Neural cell (in vitro differentiated cells): Measurements from ENCODE around the gene PRH2. TPM values are rescaled to one million over a fixed set of nuclear protein-coding genes. Genes with fewer than 3 reads are reported as not detected.

ENCODE experiments used
- H2AFZ ChIP-seq: fragments of 200-600, 300-800 bp; sonication (generic), shearing (Covaris generic); 2 replicates; pipeline ENCODE4 v1.6.0; 2014; ENCODE audit warnings: low read depth, mild to moderate bottlenecking, antibody characterized with exemption, low read length, moderate library complexity
- H3F3A ChIP-seq: fragments of 200-600 bp; shearing (Covaris generic); 2 replicates; pipeline ENCODE4 v1.6.1; 2016; ENCODE audit warnings: mild to moderate bottlenecking, moderate library complexity, mixed read lengths, antibody characterized with exemption, low read length; ENCODE audit not compliant: insufficient read depth, poor library complexity, severe bottlenecking
- H3K27ac ChIP-seq: fragments of 200-600, 300-800 bp; sonication (generic), shearing (Covaris generic); 2 replicates; pipeline ENCODE4 v1.5.1; 2014; ENCODE audit warnings: mild to moderate bottlenecking, low read length, moderate library complexity
- H3K27me3 ChIP-seq: fragments of 300-800, 200-600 bp; sonication (generic), shearing (Covaris generic); 2 replicates; pipeline ENCODE4 v1.6.0; 2014; ENCODE audit warnings: mild to moderate bottlenecking, low read depth, low read length, moderate library complexity; ENCODE audit not compliant: insufficient read depth
- H3K36me3 ChIP-seq: fragments of 300-800, 200-600 bp; sonication (generic), shearing (Covaris generic); 2 replicates; pipeline ENCODE4 v1.5.1; 2014; ENCODE audit warnings: mild to moderate bottlenecking, antibody characterized with exemption, low read length, moderate library complexity; ENCODE audit not compliant: insufficient read depth
- H3K4me2 ChIP-seq: fragments of 300-800, 200-600 bp; sonication (generic), shearing (Covaris generic); 2 replicates; pipeline ENCODE4 v1.6.0; 2014; ENCODE audit warnings: mild to moderate bottlenecking, low read length
- H3K4me3 ChIP-seq: fragments of 300-800, 200-600 bp; sonication (generic), shearing (Covaris generic); 2 replicates; pipeline ENCODE4 v1.5.1; 2014; ENCODE audit warnings: mild to moderate bottlenecking, low read length, moderate library complexity
- H3K79me2 ChIP-seq: fragments of 200-600 bp; shearing (Covaris generic); replicated peaks from 2 replicates; pipeline ENCODE4 v1.6.0; 2014; ENCODE audit warnings: mild to moderate bottlenecking, low read length, moderate library complexity; ENCODE audit not compliant: insufficient read depth
- H3K9ac ChIP-seq: fragments of 300-800, 200-600 bp; sonication (generic), shearing (Covaris generic); 2 replicates; pipeline ENCODE4 v1.6.1; 2016; ENCODE audit warnings: mild to moderate bottlenecking, low read length, mixed read lengths
- H3K9me2 ChIP-seq: fragments of 200-600 bp; shearing (Covaris generic); 2 replicates; pipeline ENCODE4 v1.6.1; 2016; ENCODE audit warnings: mild to moderate bottlenecking, low read length, mixed read lengths; ENCODE audit not compliant: insufficient read depth
- H3K9me3 ChIP-seq: fragments of 200-600, 300-800 bp; sonication (generic), shearing (Covaris generic); 2 replicates; pipeline ENCODE4 v1.6.1; 2016; ENCODE audit warnings: mild to moderate bottlenecking, mixed run types, low read length, moderate library complexity, mixed read lengths
- H4K20me1 ChIP-seq: fragments of 200-600 bp; shearing (Covaris generic); 2 replicates; pipeline ENCODE4 v1.6.1; 2016; ENCODE audit warnings: mild to moderate bottlenecking, mixed run types; ENCODE audit not compliant: insufficient read depth
- EP300 ChIP-seq: fragments of 450-650 bp; conservative IDR thresholded peaks from 2 replicates; pipeline ENCODE4 v1.6.1; 2014; ENCODE audit warnings: antibody characterized with exemption, mild to moderate bottlenecking, moderate library complexity; ENCODE audit not compliant: poor library complexity, severe bottlenecking
- EZH2 ChIP-seq: fragments of 200-600, 300-800 bp; shearing (Covaris generic), sonication (generic); IDR thresholded peaks from 2 replicates; pipeline ENCODE4 v1.6.1; 2014; ENCODE audit warnings: antibody characterized with exemption, low read length, borderline replicate concordance, mild to moderate bottlenecking; ENCODE audit not compliant: insufficient read depth, poor library complexity, severe bottlenecking
- MXI1 ChIP-seq: fragments of 450-650 bp; conservative IDR thresholded peaks from 2 replicates; pipeline ENCODE4 v1.6.1; 2014; ENCODE audit warnings: antibody characterized with exemption, mild to moderate bottlenecking; ENCODE audit not compliant: poor library complexity, severe bottlenecking
- POLR2AphosphoS5 ChIP-seq: IDR thresholded peaks from 2 replicates; pipeline ENCODE4 v1.6.1; 2012
- RAD21 ChIP-seq: fragments of 450-650 bp; conservative IDR thresholded peaks from 2 replicates; pipeline ENCODE4 v1.6.1; 2014; ENCODE audit warnings: antibody characterized with exemption, mild to moderate bottlenecking, moderate library complexity
- SMC3 ChIP-seq: fragments of 450-650 bp; conservative IDR thresholded peaks from 2 replicates; pipeline ENCODE4 v1.6.1; 2014; ENCODE audit warnings: antibody characterized with exemption, mild to moderate bottlenecking, moderate library complexity; ENCODE audit not compliant: poor library complexity
- TAF1 ChIP-seq: IDR thresholded peaks from 2 replicates; pipeline ENCODE4 v1.6.1; 2012; ENCODE audit warnings: low read depth
- polyA plus RNA-seq: library from polyadenylated mRNA; depleted of rRNA; stranded (reverse); fragments of >200 nt; gene quantifications from 2 replicates; pipeline ENCODE4 v1.2.3, GENCODE V29; 2014
- TF ChIP-seq, protein P1 (sequence below): IDR thresholded peaks from 2 replicates; pipeline ENCODE4 v1.6.1; 2012; ENCODE audit warnings: borderline replicate concordance
- TF ChIP-seq, protein P2 (sequence below): fragments of 450-650 bp; IDR thresholded peaks from 2 replicates; pipeline ENCODE4 v1.5.1; 2014; ENCODE audit warnings: antibody characterized with exemption, mild to moderate bottlenecking, moderate library complexity; ENCODE audit not compliant: poor library complexity, severe bottlenecking

Gene PRH2
- polyA plus RNA-seq, 1 donor from 2014 or later = not detected

DNA sequence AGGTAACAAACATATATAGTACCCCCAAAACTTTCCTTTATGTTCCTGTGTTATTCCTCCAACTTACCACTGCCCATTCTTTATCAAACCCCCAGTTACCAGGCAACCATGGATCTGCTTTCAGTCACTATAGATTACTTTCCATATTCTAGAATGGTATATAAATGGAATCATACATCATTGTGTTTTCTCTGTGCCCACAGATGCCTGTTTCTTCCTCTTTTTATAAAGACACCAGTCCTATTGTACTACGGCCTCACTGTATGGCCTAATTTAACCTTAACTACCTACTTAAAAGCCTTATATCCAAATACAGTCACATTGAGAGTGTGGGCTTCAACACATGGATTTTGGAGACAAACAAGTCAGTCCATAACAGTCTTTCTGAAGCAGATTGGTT is 7.5 kb downstream of the PRH2 start:
- Histone ChIP-seq H4K20me1 (no peaks in the 10 kb centered on the region), H3K9ac (no peak overlapping the region), H3K4me3 (no peak overlapping the region), H3F3A (no peaks in the 10 kb centered on the region), H3K27me3 (no peaks in the 10 kb centered on the region), H3K27ac (no peak overlapping the region), H3K9me3 (no peaks in the 10 kb centered on the region), H3K9me2 (no peaks in the 10 kb centered on the region), H3K79me2 (no peaks in the 10 kb centered on the region), H3K36me3 (no peaks in the 10 kb centered on the region), H2AFZ (no peak overlapping the region), H3K4me2 (no peak overlapping the region)
- no peak for TF ChIP-seq RAD21
- TF ChIP-seq EP300 = no peak
- no peak for TF ChIP-seq MXI1
- no peak for TF ChIP-seq SMC3
- TF ChIP-seq, protein P1, sequence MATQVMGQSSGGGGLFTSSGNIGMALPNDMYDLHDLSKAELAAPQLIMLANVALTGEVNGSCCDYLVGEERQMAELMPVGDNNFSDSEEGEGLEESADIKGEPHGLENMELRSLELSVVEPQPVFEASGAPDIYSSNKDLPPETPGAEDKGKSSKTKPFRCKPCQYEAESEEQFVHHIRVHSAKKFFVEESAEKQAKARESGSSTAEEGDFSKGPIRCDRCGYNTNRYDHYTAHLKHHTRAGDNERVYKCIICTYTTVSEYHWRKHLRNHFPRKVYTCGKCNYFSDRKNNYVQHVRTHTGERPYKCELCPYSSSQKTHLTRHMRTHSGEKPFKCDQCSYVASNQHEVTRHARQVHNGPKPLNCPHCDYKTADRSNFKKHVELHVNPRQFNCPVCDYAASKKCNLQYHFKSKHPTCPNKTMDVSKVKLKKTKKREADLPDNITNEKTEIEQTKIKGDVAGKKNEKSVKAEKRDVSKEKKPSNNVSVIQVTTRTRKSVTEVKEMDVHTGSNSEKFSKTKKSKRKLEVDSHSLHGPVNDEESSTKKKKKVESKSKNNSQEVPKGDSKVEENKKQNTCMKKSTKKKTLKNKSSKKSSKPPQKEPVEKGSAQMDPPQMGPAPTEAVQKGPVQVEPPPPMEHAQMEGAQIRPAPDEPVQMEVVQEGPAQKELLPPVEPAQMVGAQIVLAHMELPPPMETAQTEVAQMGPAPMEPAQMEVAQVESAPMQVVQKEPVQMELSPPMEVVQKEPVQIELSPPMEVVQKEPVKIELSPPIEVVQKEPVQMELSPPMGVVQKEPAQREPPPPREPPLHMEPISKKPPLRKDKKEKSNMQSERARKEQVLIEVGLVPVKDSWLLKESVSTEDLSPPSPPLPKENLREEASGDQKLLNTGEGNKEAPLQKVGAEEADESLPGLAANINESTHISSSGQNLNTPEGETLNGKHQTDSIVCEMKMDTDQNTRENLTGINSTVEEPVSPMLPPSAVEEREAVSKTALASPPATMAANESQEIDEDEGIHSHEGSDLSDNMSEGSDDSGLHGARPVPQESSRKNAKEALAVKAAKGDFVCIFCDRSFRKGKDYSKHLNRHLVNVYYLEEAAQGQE = no peak
- TF ChIP-seq, protein P2, sequence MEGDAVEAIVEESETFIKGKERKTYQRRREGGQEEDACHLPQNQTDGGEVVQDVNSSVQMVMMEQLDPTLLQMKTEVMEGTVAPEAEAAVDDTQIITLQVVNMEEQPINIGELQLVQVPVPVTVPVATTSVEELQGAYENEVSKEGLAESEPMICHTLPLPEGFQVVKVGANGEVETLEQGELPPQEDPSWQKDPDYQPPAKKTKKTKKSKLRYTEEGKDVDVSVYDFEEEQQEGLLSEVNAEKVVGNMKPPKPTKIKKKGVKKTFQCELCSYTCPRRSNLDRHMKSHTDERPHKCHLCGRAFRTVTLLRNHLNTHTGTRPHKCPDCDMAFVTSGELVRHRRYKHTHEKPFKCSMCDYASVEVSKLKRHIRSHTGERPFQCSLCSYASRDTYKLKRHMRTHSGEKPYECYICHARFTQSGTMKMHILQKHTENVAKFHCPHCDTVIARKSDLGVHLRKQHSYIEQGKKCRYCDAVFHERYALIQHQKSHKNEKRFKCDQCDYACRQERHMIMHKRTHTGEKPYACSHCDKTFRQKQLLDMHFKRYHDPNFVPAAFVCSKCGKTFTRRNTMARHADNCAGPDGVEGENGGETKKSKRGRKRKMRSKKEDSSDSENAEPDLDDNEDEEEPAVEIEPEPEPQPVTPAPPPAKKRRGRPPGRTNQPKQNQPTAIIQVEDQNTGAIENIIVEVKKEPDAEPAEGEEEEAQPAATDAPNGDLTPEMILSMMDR = no peak
- TF ChIP-seq POLR2AphosphoS5 = no peak
- no peak for TF ChIP-seq TAF1
- TF ChIP-seq EZH2 = no peak

DNA sequence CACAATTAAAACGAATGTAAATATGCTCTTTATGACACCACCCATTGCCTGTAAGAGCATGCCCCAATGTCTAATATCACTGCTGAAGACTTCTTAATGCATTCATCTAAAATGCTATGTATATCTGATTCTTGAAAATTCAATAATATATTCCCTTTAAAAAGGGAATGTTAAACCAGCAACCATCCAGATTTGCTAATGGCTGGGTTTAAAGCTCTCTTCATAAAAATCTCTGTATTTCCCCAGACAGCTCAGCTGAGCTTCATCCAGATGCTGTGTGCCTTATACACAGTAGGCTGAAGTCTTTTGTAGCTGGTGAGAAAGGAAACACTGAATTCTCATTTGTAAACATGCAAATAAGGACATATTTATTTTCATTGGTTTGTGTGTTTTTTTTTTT is 10.1 kb downstream of the PRH2 start, which contains the start of gene TAS2R14:
TAS2R14 (minus strand) TSS at position 101 of the 400 bp plus-strand sequence; CDS start at position 45, 56 bp downstream.
- no peaks in the 10 kb centered on the region for H3K9me2 ChIP-seq
- H2AFZ ChIP-seq = no peak within 1 kb of the TSS
- no peak within 1 kb of the TSS for H3K27ac ChIP-seq
- H4K20me1 ChIP-seq = no peaks in the 10 kb centered on the region
- no peaks in the 10 kb centered on the region for H3K79me2 ChIP-seq
- H3K9me3 ChIP-seq = no peaks in the 10 kb centered on the region
- H3K4me3 ChIP-seq = no peak within 1 kb of the TSS
- no peaks in the 10 kb centered on the region for H3K27me3 ChIP-seq
- TF ChIP-seq, protein P2 = no peak
- TF ChIP-seq POLR2AphosphoS5 (no peak), EZH2 (no peak), SMC3 (no peak), MXI1 (no peak), RAD21 (no peak), TAF1 (no peak), EP300 (no peak)
- TF ChIP-seq, protein P1 = no peak
- H3K36me3 ChIP-seq = no peaks in the 10 kb centered on the region
- no peak within 1 kb of the TSS for H3K4me2 ChIP-seq
- no peak within 1 kb of the TSS for H3K9ac ChIP-seq
- H3F3A ChIP-seq = no peaks in the 10 kb centered on the region
